PC-3 (cell line): ENCODE results near the gene RPL6.

Experiments
- CTCF ChIP-seq: fragments of 300-600 bp; sonication (generic); conservative IDR thresholded peaks from 2 replicates; pipeline ENCODE4 v1.5.1; 2017; ENCODE audit warnings: antibody characterized with exemption, low read depth, mild to moderate bottlenecking, low read length
- EZH2 ChIP-seq: fragments of 300-600 bp; sonication (generic); IDR thresholded peaks from one replicate; pipeline ENCODE4 v1.6.1; 2017; ENCODE audit warnings: antibody characterized with exemption, mild to moderate bottlenecking, low read length; ENCODE audit not compliant: unreplicated experiment
- EZH2phosphoT487 ChIP-seq: fragments of 300-600 bp; sonication (generic); IDR thresholded peaks from 2 replicates; pipeline ENCODE4 v1.6.1; 2018; ENCODE audit warnings: mild to moderate bottlenecking, antibody characterized with exemption, low read length, borderline replicate concordance

DNA sequence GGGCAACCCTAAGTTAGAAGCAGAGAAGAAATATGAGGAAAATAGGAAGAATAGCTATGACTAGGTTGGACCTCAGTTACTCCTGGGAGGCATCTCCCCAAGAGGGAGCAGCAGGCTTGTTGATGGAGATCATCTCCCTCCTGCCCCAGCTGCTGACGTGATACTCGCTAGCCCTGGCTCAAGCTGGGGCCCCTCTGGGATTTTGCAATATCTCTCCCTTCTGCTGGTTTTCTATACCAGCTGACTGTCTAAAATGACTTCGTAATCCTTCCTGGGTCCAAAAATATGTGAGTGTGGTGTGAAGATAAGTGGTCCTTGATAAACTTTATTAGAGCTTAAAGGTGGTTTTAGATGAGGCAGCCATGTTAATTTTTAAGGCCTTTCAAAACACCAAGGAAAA lies 22.7 kb downstream of the RPL6 start:
- TF ChIP-seq CTCF (no peak), EZH2 (no peak), EZH2phosphoT487 (no peak)
